MM.1S (cell line): Measurements from ENCODE around the gene PCED1B.

Experiments
- DNase-seq: peaks from one replicate; pipeline ENCODE4 v3.0.0-alpha.2; 2015
- H2AFZ ChIP-seq: fragments of 300-600 bp; sonication (generic); 2 replicates; pipeline ENCODE4 v1.6.0; 2016; ENCODE audit warnings: antibody characterized with exemption, low read length
- H3F3A ChIP-seq: fragments of 300-600 bp; sonication (generic); 2 replicates; pipeline ENCODE4 v1.6.1; 2016; ENCODE audit warnings: mild to moderate bottlenecking, antibody characterized with exemption, low read length, moderate library complexity, mixed read lengths; ENCODE audit not compliant: insufficient read depth
- H3K27ac ChIP-seq: fragments of 300-600 bp; sonication (generic); 2 replicates; pipeline ENCODE4 v1.5.1; 2016; ENCODE audit warnings: mild to moderate bottlenecking, low read length
- H3K27me3 ChIP-seq: fragments of 300-600 bp; sonication (generic); replicated peaks from 2 replicates; pipeline ENCODE4 v1.6.0; 2016; ENCODE audit warnings: low read length; ENCODE audit not compliant: insufficient read depth
- H3K36me3 ChIP-seq: fragments of 300-600 bp; sonication (generic); replicated peaks from 2 replicates; pipeline ENCODE4 v1.6.1; 2016; ENCODE audit warnings: mild to moderate bottlenecking, low read length, mixed read lengths; ENCODE audit not compliant: insufficient read depth
- H3K4me1 ChIP-seq: fragments of 300-600 bp; sonication (generic); 2 replicates; pipeline ENCODE4 v1.6.1; 2016; ENCODE audit warnings: low read length, mixed read lengths
- H3K4me2 ChIP-seq: fragments of 300-600 bp; sonication (generic); 2 replicates; pipeline ENCODE4 v1.6.0; 2016; ENCODE audit warnings: low read depth, low read length
- H3K4me3 ChIP-seq: fragments of 300-600 bp; sonication (generic); 2 replicates; pipeline ENCODE4 v1.5.1; 2016; ENCODE audit warnings: low read length, mixed read lengths
- H3K79me2 ChIP-seq: fragments of 300-600 bp; sonication (generic); 2 replicates; pipeline ENCODE4 v1.6.1; 2016; ENCODE audit warnings: mixed run types, low read length, mixed read lengths
- H3K9ac ChIP-seq: fragments of 300-600 bp; sonication (generic); 2 replicates; pipeline ENCODE4 v1.6.1; 2016; ENCODE audit warnings: low read length, mixed read lengths
- H3K9me2 ChIP-seq: fragments of 300-600 bp; sonication (generic); replicated peaks from 2 replicates; pipeline ENCODE4 v1.6.1; 2016; ENCODE audit warnings: mild to moderate bottlenecking, low read length, mixed read lengths; ENCODE audit not compliant: insufficient read depth
- H3K9me3 ChIP-seq: fragments of 300-600 bp; sonication (generic); replicated peaks from 2 replicates; pipeline ENCODE4 v1.6.1; 2016; ENCODE audit warnings: mild to moderate bottlenecking, low read length, mixed read lengths; ENCODE audit not compliant: insufficient read depth
- H4K20me1 ChIP-seq: fragments of 300-600 bp; sonication (generic); 2 replicates; pipeline ENCODE4 v1.6.1; 2016; ENCODE audit warnings: mild to moderate bottlenecking, low read length, moderate library complexity, mixed read lengths; ENCODE audit not compliant: insufficient read depth
- CTCF ChIP-seq: fragments of 300-600 bp; sonication (generic); IDR thresholded peaks from 2 replicates; pipeline ENCODE4 v1.5.1; 2016; ENCODE audit warnings: antibody characterized with exemption, low read length, mixed read lengths
- EZH2 ChIP-seq: fragments of 300-600 bp; sonication (generic); optimal IDR thresholded peaks from 2 replicates; pipeline ENCODE3; 2017; ENCODE audit warnings: low read depth, mild to moderate bottlenecking, antibody characterized with exemption, low read length, mixed read lengths
- EZH2phosphoT487 ChIP-seq: fragments of 300-600 bp; sonication (generic); IDR thresholded peaks from 2 replicates; pipeline ENCODE4 v1.6.1; 2018; ENCODE audit warnings: antibody characterized with exemption, low read length

The PCED1B gene

GRCh38 chr12:47264951-47265350, 185.5 kb downstream of the PCED1B start:
- Histone ChIP-seq H3K9me2 (no peaks in the 10 kb centered on the region), H3K79me2 (no peaks in the 10 kb centered on the region), H3K4me1 (peaks cover 23% of the 10 kb centered on the region), H3K9ac (no peak overlapping the region), H4K20me1 (no peaks in the 10 kb centered on the region), H2AFZ (no peak overlapping the region), H3K4me3 (no peak overlapping the region), H3K9me3 (no peaks in the 10 kb centered on the region), H3K36me3 (no peaks in the 10 kb centered on the region), H3K27ac (no peak overlapping the region), H3K4me2 (no peak overlapping the region), H3F3A (peaks cover 7% of the 10 kb centered on the region; the same call in 1 of the 2 replicates), H3K27me3 (no peaks in the 10 kb centered on the region)
- DNase-seq, result no peak
- no peak for TF ChIP-seq CTCF
- TF ChIP-seq EZH2phosphoT487, result no peak
- TF ChIP-seq EZH2, result no peak

GRCh38 chr12:47265391-47265790, 186.0 kb downstream of the PCED1B start:
- no peak overlapping the region for H3K27ac ChIP-seq
- H3K79me2 ChIP-seq, result no peaks in the 10 kb centered on the region
- H3K9ac ChIP-seq, result no peak overlapping the region
- no peaks in the 10 kb centered on the region for H3K9me2 ChIP-seq
- H2AFZ ChIP-seq, result no peak overlapping the region
- no peak for DNase-seq
- no peaks in the 10 kb centered on the region for H4K20me1 ChIP-seq
- no peaks in the 10 kb centered on the region for H3K36me3 ChIP-seq
- H3K4me1 ChIP-seq, result peaks cover 26% of the 10 kb centered on the region
- H3F3A ChIP-seq, result peaks cover 7% of the 10 kb centered on the region; the same call in 1 of the 2 replicates
- H3K4me3 ChIP-seq, result no peak overlapping the region
- TF ChIP-seq CTCF (no peak), EZH2phosphoT487 (no peak), EZH2 (no peak)
- no peaks in the 10 kb centered on the region for H3K9me3 ChIP-seq
- H3K27me3 ChIP-seq, result no peaks in the 10 kb centered on the region
- no peak overlapping the region for H3K4me2 ChIP-seq

GRCh38 chr12:47267571-47267970, 188.2 kb downstream of the PCED1B start:
- H2AFZ ChIP-seq, result no peak overlapping the region
- H3K36me3 ChIP-seq, result no peaks in the 10 kb centered on the region
- H4K20me1 ChIP-seq, result no peaks in the 10 kb centered on the region
- H3F3A ChIP-seq, result peaks cover 7% of the 10 kb centered on the region; the same call in 1 of the 2 replicates
- H3K27me3 ChIP-seq, result no peaks in the 10 kb centered on the region
- H3K79me2 ChIP-seq, result no peaks in the 10 kb centered on the region
- no peaks in the 10 kb centered on the region for H3K9me2 ChIP-seq
- TF ChIP-seq CTCF (no peak), EZH2phosphoT487 (no peak)
- H3K4me3 ChIP-seq, result no peak overlapping the region
- H3K4me2 ChIP-seq, result no peak overlapping the region
- peaks cover 37% of the 10 kb centered on the region for H3K4me1 ChIP-seq
- H3K9me3 ChIP-seq, result no peaks in the 10 kb centered on the region
- no peak overlapping the region for H3K27ac ChIP-seq
- no peak overlapping the region for H3K9ac ChIP-seq
- no peak for DNase-seq
